GM12878 (cell line): Measurements from ENCODE around the gene COL4A2. TPM values are rescaled to one million over a fixed set of nuclear protein-coding genes. Genes with fewer than 3 reads are reported as not detected.

Experiments
- ATF7 ChIP-seq: fragments of 450-650 bp; IDR thresholded peaks from 2 replicates; pipeline ENCODE4 v1.6.1; 2016; ENCODE audit warnings: low read depth, mild to moderate bottlenecking
- BHLHE40 ChIP-seq, 2 experiments: fragments of 450-650 bp in 1 of 2; IDR thresholded peaks; 2 replicates each; pipeline ENCODE4 v1.6.1; 2011 to 2017; ENCODE audit warnings: low read depth in 2 of 2, borderline replicate concordance in 1 of 2, improper control_type of control experiment in 1 of 2, low read length in 1 of 2, mild to moderate bottlenecking in 1 of 2
- CEBPB ChIP-seq, 2 experiments: fragments of 150-350 bp in 1 of 2; IDR thresholded peaks; 2 replicates each; pipeline ENCODE4 v1.6.1; 2012 to 2014; ENCODE audit warnings: low read depth in 2 of 2, low read length in 2 of 2, borderline replicate concordance in 1 of 2, inconsistent platforms in 1 of 2
- CHD1 ChIP-seq: IDR thresholded peaks from 2 replicates; pipeline ENCODE4 v1.6.1; 2012; ENCODE audit warnings: low read depth, low read length, improper control_type of control experiment
- EP300 ChIP-seq, 2 experiments: fragments of 150-350 bp in 1 of 2; IDR thresholded peaks; 2 replicates each; pipeline ENCODE4 v1.6.1; 2011 to 2012; ENCODE audit warnings: low read depth in 2 of 2, low read length in 2 of 2, borderline replicate concordance in 1 of 2, improper control_type of control experiment in 1 of 2, inconsistent platforms in 1 of 2; ENCODE audit not compliant: control insufficient read depth in 1 of 2
- FOXM1 ChIP-seq: IDR thresholded peaks from 2 replicates; pipeline ENCODE4 v1.6.1; 2012; ENCODE audit warnings: low read depth, mild to moderate bottlenecking, inconsistent platforms, low read length, moderate library complexity
- HDGF ChIP-seq: fragments of 450-650 bp; IDR thresholded peaks from 2 replicates; pipeline ENCODE4 v1.6.1; 2016; ENCODE audit warnings: antibody characterized with exemption
- HSF1 ChIP-seq: fragments of 150-350 bp; IDR thresholded peaks from 2 replicates; pipeline ENCODE4 v1.6.1; 2014; ENCODE audit warnings: mild to moderate bottlenecking, low read depth, low read length
- IKZF2 ChIP-seq, 2 experiments: fragments of 450-650 bp; IDR thresholded peaks; 2 replicates each; pipeline ENCODE4 v1.6.1; 2017; ENCODE audit warnings: mild to moderate bottlenecking in 2 of 2, moderate library complexity in 2 of 2
- KDM1A ChIP-seq: fragments of 200-600 bp; sonication (generic); IDR thresholded peaks from 2 replicates; pipeline ENCODE4 v1.6.1; 2016; ENCODE audit warnings: borderline replicate concordance
- MEF2B ChIP-seq: fragments of 450-650 bp; IDR thresholded peaks from 2 replicates; pipeline ENCODE4 v1.6.1; 2018; ENCODE audit warnings: mild to moderate bottlenecking, moderate library complexity; ENCODE audit not compliant: partially characterized antibody, poor library complexity, severe bottlenecking
- MLLT1 ChIP-seq: fragments of 450-650 bp; IDR thresholded peaks from 2 replicates; pipeline ENCODE4 v1.6.1; 2016; ENCODE audit warnings: mild to moderate bottlenecking
- MTA2 ChIP-seq: fragments of 450-650 bp; IDR thresholded peaks from 2 replicates; pipeline ENCODE4 v1.6.1; 2016; ENCODE audit warnings: low read depth, mild to moderate bottlenecking, moderate library complexity
- MXI1 ChIP-seq: fragments of 150-350 bp; IDR thresholded peaks from 2 replicates; pipeline ENCODE4 v1.6.1; 2011; ENCODE audit warnings: low read depth, mild to moderate bottlenecking, inconsistent platforms, low read length, improper control_type of control experiment
- NBN ChIP-seq: fragments of 450-650 bp; IDR thresholded peaks from 2 replicates; pipeline ENCODE4 v1.6.1; 2016
- NR2C2 ChIP-seq: IDR thresholded peaks from 2 replicates; pipeline ENCODE4 v1.6.1; 2011; ENCODE audit warnings: borderline replicate concordance, low read depth; ENCODE audit not compliant: control insufficient read depth, insufficient read length
- NR2F1 ChIP-seq: fragments of 450-650 bp; conservative IDR thresholded peaks from 2 replicates; pipeline ENCODE4 v1.6.1; 2017; ENCODE audit warnings: mild to moderate bottlenecking
- RAD21 ChIP-seq: IDR thresholded peaks from 2 replicates; pipeline ENCODE4 v1.6.1; 2011; ENCODE audit warnings: mild to moderate bottlenecking, low read depth, low read length, moderate library complexity; ENCODE audit not compliant: insufficient read depth
- RAD51 ChIP-seq: fragments of 450-650 bp; IDR thresholded peaks from 2 replicates; pipeline ENCODE4 v1.6.1; 2016; ENCODE audit warnings: moderate library complexity, mild to moderate bottlenecking, inconsistent platforms
- RCOR1 ChIP-seq: conservative IDR thresholded peaks from 2 replicates; pipeline ENCODE4 v1.6.1; 2012; ENCODE audit warnings: low read depth, low read length, improper control_type of control experiment
- RELB ChIP-seq: fragments of 450-650 bp; IDR thresholded peaks from 2 replicates; pipeline ENCODE4 v1.6.1; 2017; ENCODE audit warnings: low read depth, mild to moderate bottlenecking, moderate library complexity
- RUNX3 ChIP-seq: IDR thresholded peaks from 2 replicates; pipeline ENCODE4 v1.6.1; 2012; ENCODE audit warnings: low read length, inconsistent platforms
- SIN3A ChIP-seq: IDR thresholded peaks from 2 replicates; pipeline ENCODE4 v1.6.1; 2012; ENCODE audit warnings: low read depth, low read length, improper control_type of control experiment
- SMC3 ChIP-seq: IDR thresholded peaks from 2 replicates; pipeline ENCODE4 v1.6.1; 2011; ENCODE audit warnings: low read length, improper control_type of control experiment, borderline replicate concordance
- STAT1 ChIP-seq: fragments of 450-650 bp; conservative IDR thresholded peaks from 2 replicates; pipeline ENCODE4 v1.6.1; 2014; ENCODE audit warnings: antibody characterized with exemption, mild to moderate bottlenecking
- WRNIP1 ChIP-seq: IDR thresholded peaks from 2 replicates; pipeline ENCODE4 v1.6.1; 2011; ENCODE audit warnings: low read depth, low read length, improper control_type of control experiment, borderline replicate concordance
- ZNF217 ChIP-seq: fragments of 450-650 bp; IDR thresholded peaks from 2 replicates; pipeline ENCODE4 v1.6.1; 2017; ENCODE audit warnings: antibody characterized with exemption, mild to moderate bottlenecking
- ZNF622 ChIP-seq: fragments of 450-650 bp; IDR thresholded peaks from 2 replicates; pipeline ENCODE4 v1.6.1; 2017; ENCODE audit warnings: mild to moderate bottlenecking, inconsistent platforms
- polyA plus RNA-seq, 11 experiments: library from polyadenylated mRNA; depleted of rRNA in 4 of 11; unstranded in 6 of 11; stranded (reverse) in 5 of 11; fragments of >200 nt; fragmentation: Nextera tagmentation in 4 of 11; fragmentation: Illumina TruSeq in 1 of 11; extraction: Ambion mirVana in 4 of 11; extraction: Trizol in 1 of 11; gene quantifications; 1 replicate in 1 of 11; 2 replicates in 10 of 11; pipeline versions ENCODE4 v1.2.1 to v1.2.3, GENCODE V29; 2011 to 2016; ENCODE audit warnings: inconsistent platforms in 2 of 11, missing spikeins in 2 of 11, low read depth in 1 of 11
- total RNA-seq, 4 experiments: library from RNA; depleted of rRNA in 3 of 4; stranded (reverse); fragments of >200 nt in 3 of 4; fragmentation: Illumina TruSeq in 1 of 4; extraction: Trizol in 1 of 4; gene quantifications; 2 replicates each; pipeline versions ENCODE4 v1.2.1 to v1.2.3, GENCODE V29; 2013 to 2021

The COL4A2 gene
- total and polyA plus RNA-seq, 10 of the 15 experiments (the other 5 are each of a cell fraction or from before 2014, with no cell fraction given): 0.16 to 1.6 (median 0.62) TPM; not detected in 3

GRCh38 chr13:110463871-110464510 lies 156.9 kb downstream of the COL4A2 start (continued):
- no peak for TF ChIP-seq CEBPB (IDR thresholded peaks at IDR 0.05; ENCODE audit: borderline replicate concordance in 1 of 2, low read depth in 2 of 2, low read length in 2 of 2)
- TF ChIP-seq SIN3A: no peak
- peak; percentile 67 for TF ChIP-seq RUNX3
- no peak for TF ChIP-seq NR2C2
- TF ChIP-seq NBN: peak; percentile 64; the same call in 1 of the 2 replicates
- TF ChIP-seq EP300 (IDR thresholded peaks at IDR 0.05; ENCODE audit: borderline replicate concordance in 1 of 2, control insufficient read depth in 1 of 2, low read depth in 2 of 2, low read length in 2 of 2): 0 out of 4 replicates have a peak, but pooled peaks of 1 of the 2 experiments have one; percentile 19
- TF ChIP-seq WRNIP1: no peak
- no peak for TF ChIP-seq ZNF217
- peak; percentile 28; the same call in 1 of the 2 replicates for TF ChIP-seq RAD51
- TF ChIP-seq ATF7: peak; percentile 6; the same call in 1 of the 2 replicates
- TF ChIP-seq MTA2: peak; percentile 56; the same call in 1 of the 2 replicates
- no peak for TF ChIP-seq ZNF622
- TF ChIP-seq BHLHE40 (IDR thresholded peaks at IDR 0.05; ENCODE audit: borderline replicate concordance in 1 of 2, low read depth in 2 of 2, low read length in 1 of 2): peak in 1 of 2 experiments; percentile 25; a peak in 1 of 4 replicates
- no peak for TF ChIP-seq MEF2B
- no peak for TF ChIP-seq MXI1
- TF ChIP-seq RCOR1: no peak
- no peak for TF ChIP-seq HSF1
- peak; percentile 62; the same call in 1 of the 2 replicates for TF ChIP-seq RELB
- TF ChIP-seq IKZF2 (IDR thresholded peaks at IDR 0.05): peak; percentile 68 to 78; a peak in 2 of 4 replicates
- TF ChIP-seq KDM1A: no peak
- peak; percentile 63; the same call in 1 of the 2 replicates for TF ChIP-seq NR2F1
- TF ChIP-seq HDGF: peak; percentile 90; the same call in 1 of the 2 replicates
- TF ChIP-seq FOXM1: no peak
- no peak for TF ChIP-seq CHD1
- 0 out of 2 replicates have a peak, but pooled peaks have one; percentile 32 for TF ChIP-seq MLLT1
- TF ChIP-seq RAD21: no peak
- TF ChIP-seq STAT1: no peak
- TF ChIP-seq SMC3: no peak
